Stimulated activated effector memory CD8-positive, alpha-beta T cell treated with anti-CD3 and anti-CD28 coated beads, Interleukin-12 subunit alpha, Interleukin-12 subunit beta, amount 100 ng/mL, for 72 hours (primary cell): ENCODE measurements around the gene KLHL1.

Experiments used
- ATAC-seq: fragments of 150-1000 bp; cut with Tn5 transposase; 2 replicates; pipeline ENCODE4 v1.10.0; 2021
- DNase-seq, 2 donors: peaks; one replicate each; pipeline ENCODE4 v3.0.0; 2021 to 2022; ENCODE audit warnings: low spot score in 2 of 2
- H3K27ac Mint-ChIP-seq: one replicate; pipeline ENCODE4 v1.8.0; 2022; ENCODE audit warnings: mild to moderate bottlenecking, mixed read lengths
- H3K36me3 Mint-ChIP-seq: one replicate; pipeline ENCODE4 v1.8.0; 2022; ENCODE audit warnings: mild to moderate bottlenecking, mixed read lengths
- H3K4me1 Mint-ChIP-seq: one replicate; pipeline ENCODE4 v1.8.0; 2022; ENCODE audit warnings: mixed read lengths
- H3K4me3 Mint-ChIP-seq: one replicate; pipeline ENCODE4 v1.8.0; 2022; ENCODE audit warnings: mild to moderate bottlenecking, mixed read lengths
- H3K9me3 Mint-ChIP-seq: one replicate; pipeline ENCODE4 v1.8.0; 2022; ENCODE audit warnings: mixed read lengths

Gene KLHL1

GRCh38 chr13:70043685-70044084 lies 64.6 kb downstream of the KLHL1 start:
- DNase-seq (no peak), ATAC-seq (no peak)
- Mint-ChIP-seq H3K4me1 (no peaks in the 10 kb centered on the region), H3K9me3 (peaks cover 14% of the 10 kb centered on the region), H3K4me3 (no peak overlapping the region), H3K36me3 (no peaks in the 10 kb centered on the region), H3K27ac (no peak overlapping the region)

GRCh38 chr13:70042193-70042592 lies 66.1 kb downstream of the KLHL1 start:
- H3K27ac Mint-ChIP-seq = no peak overlapping the region
- ATAC-seq (no peak), DNase-seq (no peak)
- no peaks in the 10 kb centered on the region for H3K4me1 Mint-ChIP-seq
- H3K9me3 Mint-ChIP-seq = peaks cover 22% of the 10 kb centered on the region
- H3K36me3 Mint-ChIP-seq = no peaks in the 10 kb centered on the region
- H3K4me3 Mint-ChIP-seq = no peak overlapping the region

- Mint-ChIP-seq H3K27ac (no peak overlapping the region), H3K4me3 (no peak overlapping the region), H3K4me1 (no peaks in the 10 kb centered on the region), H3K36me3 (no peaks in the 10 kb centered on the region), H3K9me3 (peaks cover 27% of the 10 kb centered on the region)
- no peak for ATAC-seq
- no peak for DNase-seq
These were observed 74.0 kb downstream of the KLHL1 start for GRCh38 chr13:70034286-70034685.

GRCh38 chr13:70027551-70027950 lies 80.7 kb downstream of the KLHL1 start:
- no peaks in the 10 kb centered on the region for H3K4me1 Mint-ChIP-seq
- H3K4me3 Mint-ChIP-seq = no peak overlapping the region
- DNase-seq (no peak), ATAC-seq (no peak)
- no peaks in the 10 kb centered on the region for H3K36me3 Mint-ChIP-seq
- H3K9me3 Mint-ChIP-seq = peaks cover 15% of the 10 kb centered on the region
- H3K27ac Mint-ChIP-seq = no peak overlapping the region

- DNase-seq = no peak
- ATAC-seq = no peak
- no peaks in the 10 kb centered on the region for H3K36me3 Mint-ChIP-seq
- no peak overlapping the region for H3K4me3 Mint-ChIP-seq
- H3K9me3 Mint-ChIP-seq = peaks cover 25% of the 10 kb centered on the region
- no peak overlapping the region for H3K27ac Mint-ChIP-seq
- H3K4me1 Mint-ChIP-seq = no peaks in the 10 kb centered on the region
These were observed 84.7 kb downstream of the KLHL1 start for GRCh38 chr13:70023516-70023915.

GRCh38 chr13:70022646-70023045 lies 85.6 kb downstream of the KLHL1 start:
- ATAC-seq (no peak), DNase-seq (no peak)
- H3K4me1 Mint-ChIP-seq = no peaks in the 10 kb centered on the region
- no peak overlapping the region for H3K27ac Mint-ChIP-seq
- H3K9me3 Mint-ChIP-seq = peaks cover 26% of the 10 kb centered on the region
- no peaks in the 10 kb centered on the region for H3K36me3 Mint-ChIP-seq
- H3K4me3 Mint-ChIP-seq = no peak overlapping the region

GRCh38 chr13:70016116-70016515 lies 92.1 kb downstream of the KLHL1 start:
- Mint-ChIP-seq H3K27ac (no peak overlapping the region), H3K9me3 (peaks cover 24% of the 10 kb centered on the region), H3K4me3 (no peak overlapping the region), H3K36me3 (no peaks in the 10 kb centered on the region), H3K4me1 (no peaks in the 10 kb centered on the region)
- peak; percentile 28 for ATAC-seq
- DNase-seq = no peak

GRCh38 chr13:70014337-70014736 lies 93.9 kb downstream of the KLHL1 start:
- no peaks in the 10 kb centered on the region for H3K4me1 Mint-ChIP-seq
- ATAC-seq = no peak
- no peak overlapping the region for H3K27ac Mint-ChIP-seq

GRCh38 chr13:69999875-70000274 lies 108.4 kb downstream of the KLHL1 start:
- Mint-ChIP-seq H3K4me3 (no peak overlapping the region), H3K27ac (no peak overlapping the region), H3K4me1 (no peaks in the 10 kb centered on the region), H3K9me3 (peaks cover 11% of the 10 kb centered on the region), H3K36me3 (no peaks in the 10 kb centered on the region)
- no peak for ATAC-seq
- DNase-seq = no peak

More at GRCh38 chr13:70014337-70014736, 93.9 kb downstream of the KLHL1 start:
- no peak for DNase-seq
- Mint-ChIP-seq H3K36me3 (no peaks in the 10 kb centered on the region), H3K9me3 (peaks cover 32% of the 10 kb centered on the region), H3K4me3 (no peak overlapping the region)

GRCh38 chr13:69997061-69997460 lies 111.2 kb downstream of the KLHL1 start:
- no peak for ATAC-seq
- no peak overlapping the region for H3K27ac Mint-ChIP-seq
- peaks cover 13% of the 10 kb centered on the region for H3K9me3 Mint-ChIP-seq
- no peaks in the 10 kb centered on the region for H3K36me3 Mint-ChIP-seq
- H3K4me1 Mint-ChIP-seq = no peaks in the 10 kb centered on the region
- H3K4me3 Mint-ChIP-seq = no peak overlapping the region
- no peak for DNase-seq

GRCh38 chr13:69980799-69981198 lies 127.5 kb downstream of the KLHL1 start:
- Mint-ChIP-seq H3K4me1 (no peaks in the 10 kb centered on the region), H3K36me3 (no peaks in the 10 kb centered on the region), H3K27ac (no peak overlapping the region), H3K9me3 (peaks cover 11% of the 10 kb centered on the region), H3K4me3 (no peak overlapping the region)
- DNase-seq (no peak), ATAC-seq (no peak)

- H3K36me3 Mint-ChIP-seq = no peaks in the 10 kb centered on the region
- H3K4me1 Mint-ChIP-seq = no peaks in the 10 kb centered on the region
- DNase-seq (no peak), ATAC-seq (no peak)
- H3K4me3 Mint-ChIP-seq = no peak overlapping the region
- peaks cover 6% of the 10 kb centered on the region for H3K9me3 Mint-ChIP-seq
- H3K27ac Mint-ChIP-seq = no peak overlapping the region
These were observed 132.8 kb downstream of the KLHL1 start for GRCh38 chr13:69975496-69975895.

- Mint-ChIP-seq H3K9me3 (peaks cover 14% of the 10 kb centered on the region), H3K4me1 (no peaks in the 10 kb centered on the region), H3K27ac (no peak overlapping the region), H3K36me3 (no peaks in the 10 kb centered on the region), H3K4me3 (no peak overlapping the region)
- ATAC-seq = no peak
- no peak for DNase-seq
These were observed 137.7 kb downstream of the KLHL1 start for GRCh38 chr13:69970520-69970919.

- Mint-ChIP-seq H3K9me3 (peaks cover 15% of the 10 kb centered on the region), H3K27ac (no peak overlapping the region), H3K4me3 (no peak overlapping the region), H3K36me3 (no peaks in the 10 kb centered on the region), H3K4me1 (no peaks in the 10 kb centered on the region)
- ATAC-seq (no peak), DNase-seq (no peak)
These were observed 149.2 kb downstream of the KLHL1 start for GRCh38 chr13:69959046-69959445.

- no peak for ATAC-seq
- Mint-ChIP-seq H3K4me1 (no peaks in the 10 kb centered on the region), H3K36me3 (no peaks in the 10 kb centered on the region), H3K9me3 (peaks cover 11% of the 10 kb centered on the region), H3K27ac (no peak overlapping the region), H3K4me3 (no peak overlapping the region)
- no peak for DNase-seq
These were observed 151.4 kb downstream of the KLHL1 start for GRCh38 chr13:69956839-69957238.

GRCh38 chr13:69956349-69956748 lies 151.9 kb downstream of the KLHL1 start:
- no peak for DNase-seq
- Mint-ChIP-seq H3K4me1 (no peaks in the 10 kb centered on the region), H3K9me3 (peaks cover 16% of the 10 kb centered on the region), H3K36me3 (no peaks in the 10 kb centered on the region), H3K4me3 (no peak overlapping the region), H3K27ac (no peak overlapping the region)
- ATAC-seq = no peak

- no peak for DNase-seq
- Mint-ChIP-seq H3K4me1 (no peaks in the 10 kb centered on the region), H3K27ac (no peak overlapping the region), H3K4me3 (no peak overlapping the region), H3K36me3 (no peaks in the 10 kb centered on the region), H3K9me3 (peaks cover 16% of the 10 kb centered on the region)
- ATAC-seq = no peak
These were observed 153.0 kb downstream of the KLHL1 start for GRCh38 chr13:69955271-69955670.
